ENCODE measurements around the gene LRRC4C. TPM values are rescaled to one million over a fixed set of nuclear protein-coding genes. Genes with fewer than 3 reads are reported as not detected.

The LRRC4C gene
- total and polyA plus RNA-seq, 2 donors (not counting 1 experiment from before 2014, with no cell fraction given), result under 0.01 to 0.02 TPM

- TF ChIP-seq CTCF (conservative IDR thresholded peaks at IDR 0.05 in 1 of 2, IDR thresholded peaks at IDR 0.05 in 1 of 2; ENCODE audit: low read depth in 1 of 2, low read length in 2 of 2) (no peak), EZH2 (IDR thresholded peaks at IDR 0.05; ENCODE audit: low read length, missing control alignments) (no peak)
- Histone ChIP-seq H3K9me3 (ENCODE audit: control insufficient read depth, insufficient read depth, low read depth, low read length) (no peaks in the 10 kb centered on the region), H3K27me3 (ENCODE audit: control insufficient read depth, insufficient read depth, low read length) (no peaks in the 10 kb centered on the region), H3K9ac (ENCODE audit: insufficient read depth, low read length) (no peak overlapping the region), H3K36me3 (ENCODE audit: control insufficient read depth, insufficient read depth, low read length) (no peaks in the 10 kb centered on the region), H4K20me1 (ENCODE audit: control insufficient read depth, extremely low read depth, insufficient read depth, low read length) (no peaks in the 10 kb centered on the region), H3K4me2 (ENCODE audit: extremely low read depth, insufficient read depth, low read length) (no peak overlapping the region), H3K79me2 (ENCODE audit: control insufficient read depth, insufficient read depth, low read length) (no peaks in the 10 kb centered on the region), H3K4me3 (replicated peaks in 1 of 4; ENCODE audit: control extremely low read depth in 1 of 4, insufficient read depth in 1 of 4, low read depth in 3 of 4, low read length in 4 of 4) (no peak overlapping the region), H3K4me1 (ENCODE audit: control insufficient read depth, extremely low read depth, insufficient read depth, low read length) (no peaks in the 10 kb centered on the region), H2AFZ (ENCODE audit: low read length) (no peak overlapping the region), H3K27ac (ENCODE audit: insufficient read depth, low read length) (no peak overlapping the region)
- peak in 1 of 2 donors; percentile 11 for DNase-seq (ENCODE audit: low read depth in 2 of 2)
Measured at GRCh38 chr11:40186437-40187263, 1272.8 kb downstream of the LRRC4C start.

GRCh38 chr11:40185793-40186192 lies 1273.7 kb downstream of the LRRC4C start:
- Histone ChIP-seq H3K79me2 (ENCODE audit: control insufficient read depth, insufficient read depth, low read length) (no peaks in the 10 kb centered on the region), H3K36me3 (ENCODE audit: control insufficient read depth, insufficient read depth, low read length) (no peaks in the 10 kb centered on the region), H3K4me1 (ENCODE audit: control insufficient read depth, extremely low read depth, insufficient read depth, low read length) (no peaks in the 10 kb centered on the region), H3K4me2 (ENCODE audit: extremely low read depth, insufficient read depth, low read length) (no peak overlapping the region), H3K27me3 (ENCODE audit: control insufficient read depth, insufficient read depth, low read length) (no peaks in the 10 kb centered on the region), H3K27ac (ENCODE audit: insufficient read depth, low read length) (no peak overlapping the region), H3K9me3 (ENCODE audit: control insufficient read depth, insufficient read depth, low read depth, low read length) (no peaks in the 10 kb centered on the region), H3K4me3 (replicated peaks in 1 of 4; ENCODE audit: control extremely low read depth in 1 of 4, insufficient read depth in 1 of 4, low read depth in 3 of 4, low read length in 4 of 4) (no peak overlapping the region), H2AFZ (ENCODE audit: low read length) (no peak overlapping the region), H4K20me1 (ENCODE audit: control insufficient read depth, extremely low read depth, insufficient read depth, low read length) (no peaks in the 10 kb centered on the region), H3K9ac (ENCODE audit: insufficient read depth, low read length) (no peak overlapping the region)
- no peak for DNase-seq (ENCODE audit: low read depth in 2 of 2)
- TF ChIP-seq EZH2 (IDR thresholded peaks at IDR 0.05; ENCODE audit: low read length, missing control alignments), result no peak
- TF ChIP-seq CTCF (conservative IDR thresholded peaks at IDR 0.05 in 1 of 2, IDR thresholded peaks at IDR 0.05 in 1 of 2; ENCODE audit: low read depth in 1 of 2, low read length in 2 of 2), result no peak

GRCh38 chr11:40183073-40184064 lies 1276.1 kb downstream of the LRRC4C start:
- DNase-seq (ENCODE audit: low read depth in 2 of 2), result no peak
- no peaks in the 10 kb centered on the region for H3K27me3 ChIP-seq (ENCODE audit: control insufficient read depth, insufficient read depth, low read length)
- H3K79me2 ChIP-seq (ENCODE audit: control insufficient read depth, insufficient read depth, low read length), result no peaks in the 10 kb centered on the region
- no peaks in the 10 kb centered on the region for H3K4me1 ChIP-seq (ENCODE audit: control insufficient read depth, extremely low read depth, insufficient read depth, low read length)
- no peaks in the 10 kb centered on the region for H3K9me3 ChIP-seq (ENCODE audit: control insufficient read depth, insufficient read depth, low read depth, low read length)
- no peaks in the 10 kb centered on the region for H4K20me1 ChIP-seq (ENCODE audit: control insufficient read depth, extremely low read depth, insufficient read depth, low read length)
- H3K27ac ChIP-seq (ENCODE audit: insufficient read depth, low read length), result no peak overlapping the region
- H3K4me3 ChIP-seq (replicated peaks in 1 of 4; ENCODE audit: control extremely low read depth in 1 of 4, insufficient read depth in 1 of 4, low read depth in 3 of 4, low read length in 4 of 4), result no peak overlapping the region
- no peaks in the 10 kb centered on the region for H3K36me3 ChIP-seq (ENCODE audit: control insufficient read depth, insufficient read depth, low read length)
- TF ChIP-seq CTCF (conservative IDR thresholded peaks at IDR 0.05 in 1 of 2, IDR thresholded peaks at IDR 0.05 in 1 of 2; ENCODE audit: low read depth in 1 of 2, low read length in 2 of 2) (no peak), EZH2 (IDR thresholded peaks at IDR 0.05; ENCODE audit: low read length, missing control alignments) (no peak)
- no peak overlapping the region for H3K4me2 ChIP-seq (ENCODE audit: extremely low read depth, insufficient read depth, low read length)
- H3K9ac ChIP-seq (ENCODE audit: insufficient read depth, low read length), result no peak overlapping the region
- H2AFZ ChIP-seq (ENCODE audit: low read length), result no peak overlapping the region

All from fibroblast of lung (primary cell).